Stimulated activated CD4-positive, alpha-beta T cell treated with anti-CD3 and anti-CD28 coated beads, Interleukin-15, amount 100 ng/mL, for 48 hours (primary cell): ENCODE measurements around the gene COMMD4.
"Not testable (repeated sequence)": the region's sequence is repeated elsewhere in the genome, so short reads cannot be mapped to it uniquely, and the experiment has no call there.

ENCODE experiments used
- DNase-seq, 2 donors: peaks; one replicate each; pipeline ENCODE4 v3.0.0-alpha.2; 2020; ENCODE audit warnings: low read depth in 2 of 2

COMMD4 gene

DNA sequence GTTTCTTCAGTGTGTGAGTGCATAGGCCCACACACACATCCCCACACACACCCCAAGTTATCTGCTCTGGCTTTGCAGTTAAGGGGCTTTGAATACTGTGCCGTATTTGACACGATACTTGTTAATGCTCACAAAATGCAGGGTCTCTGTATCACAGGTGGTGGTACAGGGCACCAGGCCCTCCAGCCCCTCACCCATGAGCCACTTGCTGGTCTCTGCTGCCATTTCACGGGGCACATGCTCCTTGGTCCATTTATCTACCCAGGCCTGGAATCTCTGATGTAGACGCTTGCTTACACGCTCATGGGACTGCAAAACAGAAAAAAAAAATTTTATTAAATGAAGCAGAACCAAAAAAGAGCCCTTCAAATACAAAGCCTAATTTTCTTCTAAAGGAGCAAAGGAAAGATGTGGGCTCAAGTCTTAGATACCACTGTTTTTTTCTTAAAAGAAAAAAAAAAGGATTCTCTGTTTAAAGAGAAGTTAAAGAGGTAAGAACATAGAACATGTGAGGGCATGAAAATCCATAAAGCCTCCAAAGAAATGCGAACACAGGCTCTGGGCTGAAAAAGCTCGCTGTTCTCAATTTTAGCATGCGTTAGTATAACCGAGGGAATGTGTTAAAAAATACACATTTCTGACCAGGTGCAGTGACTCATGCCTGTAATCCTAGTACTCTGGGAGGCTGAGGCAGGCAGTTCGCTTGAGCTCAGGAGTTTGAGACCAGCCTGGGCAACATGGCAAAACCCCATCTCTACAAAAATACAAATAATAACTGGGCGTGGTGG lies 36.2 kb downstream of the COMMD4 start:
- DNase-seq, result no peak

DNA sequence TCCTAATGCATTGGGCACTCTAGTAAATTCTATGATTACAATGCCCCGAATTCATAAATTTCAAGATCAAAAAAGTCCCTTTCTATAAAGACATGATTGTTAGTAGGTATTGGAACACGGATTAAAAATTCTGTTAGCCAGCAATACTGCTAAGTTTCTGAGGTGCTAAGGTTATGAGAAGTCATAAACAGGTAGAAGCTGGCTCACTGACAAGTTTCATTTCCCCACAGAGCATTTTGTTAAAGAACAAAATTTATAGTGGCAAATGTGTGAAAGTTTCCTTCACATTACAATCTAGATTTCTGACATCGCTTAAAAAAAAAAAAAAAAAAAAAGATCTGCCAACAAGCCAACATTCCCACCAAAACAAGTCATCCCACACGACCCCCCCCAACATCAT lies 44.9 kb downstream of the COMMD4 start:
- no peak for DNase-seq

DNA sequence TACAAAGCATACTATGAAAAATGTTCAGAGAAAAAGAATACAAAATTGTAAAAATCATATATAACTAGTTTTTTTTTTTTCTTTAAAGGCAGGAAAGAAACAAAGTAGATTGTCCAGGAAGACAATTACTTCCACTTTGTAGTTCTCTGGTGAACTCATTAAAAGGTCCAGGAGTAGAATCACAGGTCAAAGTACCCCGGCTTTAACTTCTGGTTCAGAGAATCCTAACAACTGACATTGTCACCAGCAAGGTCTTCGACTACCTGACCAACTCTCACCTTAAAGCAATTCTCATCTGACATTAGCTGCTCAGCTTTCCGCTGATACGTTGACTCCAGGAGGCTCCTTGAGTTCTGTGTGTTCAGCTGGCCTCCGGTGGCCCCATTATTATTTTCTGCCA lies 48.1 kb downstream of the COMMD4 start:
- DNase-seq, result not testable (repeated sequence)
